Left renal cortex interstitium (tissue), 4 donors: ENCODE measurements around the gene MYBBP1A. TPM values are rescaled to one million over a fixed set of nuclear protein-coding genes. Genes with fewer than 3 reads are reported as not detected.

Experiments
- DNase-seq, 4 donors: peaks; one replicate each; pipeline ENCODE4 v3.0.0-alpha.2; 2013; ENCODE audit warnings: low read depth in 4 of 4, low spot score in 2 of 4, missing footprints in 1 of 4
- polyA plus RNA-seq, 4 donors: library from polyadenylated mRNA; unstranded; fragments of 120-200 nt; gene quantifications; one replicate each; pipeline ENCODE4 v1.2.1, GENCODE V29; 2013; ENCODE audit not compliant: insufficient read length in 4 of 4

The MYBBP1A gene
- polyA plus RNA-seq, 4 donors: 30.5 to 52.9 (median 40.6) TPM

- DNase-seq: no peak
Observed at GRCh38 chr17:4550534-4551039, 4.6 kb downstream of the MYBBP1A start.

DNA sequence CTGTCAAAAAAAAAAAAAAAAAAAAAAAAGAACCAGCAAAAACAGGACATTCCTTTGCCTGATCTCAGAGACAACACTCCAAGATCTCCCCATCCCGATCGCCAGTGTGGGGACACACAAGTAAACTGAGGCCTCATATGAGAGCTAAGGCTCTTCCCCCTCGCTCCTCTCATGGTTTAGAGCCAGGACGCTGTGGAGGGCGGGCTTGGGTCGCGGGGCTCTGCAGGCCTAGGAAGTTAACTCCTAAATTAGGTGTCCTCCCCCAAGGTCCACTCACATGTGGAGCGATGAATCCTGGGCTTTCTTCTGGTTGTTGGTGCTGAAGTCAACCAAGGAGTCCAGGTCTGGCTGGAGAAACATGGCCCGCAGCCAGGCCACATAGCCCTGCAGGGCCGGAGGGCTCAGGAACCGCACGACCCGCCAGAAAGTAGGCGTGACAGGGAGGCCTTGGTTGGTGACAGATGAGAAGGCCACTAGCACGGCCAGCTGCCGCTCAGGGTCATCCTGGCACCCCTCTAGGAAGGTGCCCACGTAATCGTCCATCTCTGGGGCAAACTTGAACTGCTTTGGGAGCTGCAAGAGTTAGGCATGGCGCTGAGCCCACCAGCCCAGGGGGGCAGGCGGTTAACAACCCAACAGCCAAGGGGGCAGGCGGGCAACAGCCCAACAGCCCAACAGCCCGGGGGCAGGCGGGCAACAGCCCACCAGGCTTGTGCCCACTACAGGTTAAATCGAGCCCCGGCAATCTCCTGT, 5.2 kb downstream of the MYBBP1A start:
- no peak for DNase-seq

DNA sequence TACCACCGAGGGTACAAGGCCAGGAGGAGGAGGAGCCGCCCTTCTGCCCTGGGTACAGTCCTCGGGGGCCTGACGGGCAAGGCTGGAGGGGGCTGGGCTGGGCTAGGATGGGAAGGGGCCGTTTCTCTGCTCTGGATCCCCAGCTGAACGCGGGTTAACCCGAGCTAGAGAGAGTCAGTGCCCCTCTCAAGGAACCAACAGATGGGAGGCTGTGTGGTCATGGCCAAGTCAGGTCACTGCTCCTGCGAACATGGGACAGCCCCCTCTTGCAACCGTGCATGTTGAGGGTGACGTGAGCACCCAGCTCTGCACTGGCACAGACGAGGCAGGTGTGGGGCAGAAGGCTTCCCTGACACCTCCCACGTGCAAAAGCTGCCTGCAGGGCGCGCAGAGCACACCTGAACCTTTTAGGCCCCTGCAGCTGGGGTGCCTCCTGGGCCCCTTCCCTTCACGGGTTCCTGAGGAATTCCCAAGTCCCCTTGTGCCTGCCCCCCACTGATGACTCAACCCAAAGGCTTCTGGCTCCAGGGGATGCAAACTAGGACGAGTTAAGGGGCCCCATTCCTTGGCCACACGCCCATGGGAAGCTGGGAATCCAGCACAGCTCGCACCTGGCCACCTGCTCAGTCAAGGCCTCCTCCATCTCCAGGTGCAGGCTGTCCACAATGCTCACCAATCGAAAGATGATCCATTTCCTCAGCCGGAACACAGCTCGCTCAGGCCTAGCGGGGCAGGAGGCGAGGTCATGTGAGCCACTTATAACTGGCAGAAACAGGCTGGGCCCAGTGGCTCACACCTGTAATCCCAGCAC, 6.3 kb downstream of the MYBBP1A start:
- no peak for DNase-seq

DNA sequence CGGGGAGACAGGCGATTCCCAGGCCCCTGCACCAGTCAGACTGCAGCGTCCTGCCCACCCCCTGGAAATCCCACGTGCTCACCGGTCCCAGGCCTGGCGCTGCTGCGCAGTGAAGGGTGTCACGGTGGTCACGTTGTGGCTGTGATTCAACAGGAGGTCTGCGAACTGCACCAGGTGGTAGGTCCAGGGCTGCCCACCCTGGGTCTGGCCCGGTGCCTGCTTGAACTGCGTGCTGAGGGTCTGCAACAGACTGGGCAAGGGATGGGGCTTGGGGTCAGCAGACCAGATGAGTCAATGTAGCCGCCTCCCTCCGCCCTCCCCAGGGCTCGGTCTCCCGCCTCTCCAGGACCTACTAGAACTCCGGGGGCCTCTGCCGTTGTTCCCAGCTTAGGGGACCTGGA, 7.1 kb downstream of the MYBBP1A start:
- DNase-seq: no peak

GRCh38 chr17:4547118-4547906, 7.9 kb downstream of the MYBBP1A start:
- DNase-seq: no peak

DNA sequence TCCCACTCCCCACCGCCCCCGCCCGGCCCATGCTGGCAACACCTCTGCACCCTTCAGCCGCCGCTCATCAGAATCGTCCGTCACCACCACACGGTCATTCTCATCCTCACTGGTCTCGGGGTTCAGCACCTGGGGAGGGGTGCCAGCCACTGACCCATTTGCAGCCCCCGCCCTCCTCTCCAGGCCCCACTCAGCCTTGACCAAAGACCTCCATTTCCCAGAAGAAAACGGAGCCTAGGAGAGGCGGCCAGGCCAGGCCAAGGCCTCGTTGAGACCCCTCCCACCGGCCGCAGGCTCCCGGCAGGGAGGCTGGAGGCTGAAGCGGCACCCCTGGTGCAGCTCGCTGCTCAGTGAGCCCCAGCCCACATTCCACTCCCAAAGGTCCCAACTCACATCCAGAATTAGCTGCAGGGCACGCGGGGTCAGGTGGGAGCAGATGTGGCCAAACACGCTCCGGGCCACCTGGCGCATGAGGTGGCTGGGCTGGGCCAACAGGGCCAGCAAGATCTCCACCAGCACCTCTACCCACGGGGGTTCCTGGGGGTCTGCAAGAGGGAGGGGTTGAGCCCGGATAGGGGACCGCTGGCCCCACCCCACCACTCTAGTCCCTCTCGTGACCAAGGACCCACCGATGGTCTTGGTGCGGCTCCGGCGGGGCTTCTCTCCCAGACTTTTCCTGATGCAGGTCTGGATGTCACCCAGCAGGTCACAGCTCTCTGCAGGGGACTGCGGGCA, 9.8 kb downstream of the MYBBP1A start:
- no peak for DNase-seq

- no peak for DNase-seq
Observed at GRCh38 chr17:4544951-4545216, 10.3 kb downstream of the MYBBP1A start.

DNA sequence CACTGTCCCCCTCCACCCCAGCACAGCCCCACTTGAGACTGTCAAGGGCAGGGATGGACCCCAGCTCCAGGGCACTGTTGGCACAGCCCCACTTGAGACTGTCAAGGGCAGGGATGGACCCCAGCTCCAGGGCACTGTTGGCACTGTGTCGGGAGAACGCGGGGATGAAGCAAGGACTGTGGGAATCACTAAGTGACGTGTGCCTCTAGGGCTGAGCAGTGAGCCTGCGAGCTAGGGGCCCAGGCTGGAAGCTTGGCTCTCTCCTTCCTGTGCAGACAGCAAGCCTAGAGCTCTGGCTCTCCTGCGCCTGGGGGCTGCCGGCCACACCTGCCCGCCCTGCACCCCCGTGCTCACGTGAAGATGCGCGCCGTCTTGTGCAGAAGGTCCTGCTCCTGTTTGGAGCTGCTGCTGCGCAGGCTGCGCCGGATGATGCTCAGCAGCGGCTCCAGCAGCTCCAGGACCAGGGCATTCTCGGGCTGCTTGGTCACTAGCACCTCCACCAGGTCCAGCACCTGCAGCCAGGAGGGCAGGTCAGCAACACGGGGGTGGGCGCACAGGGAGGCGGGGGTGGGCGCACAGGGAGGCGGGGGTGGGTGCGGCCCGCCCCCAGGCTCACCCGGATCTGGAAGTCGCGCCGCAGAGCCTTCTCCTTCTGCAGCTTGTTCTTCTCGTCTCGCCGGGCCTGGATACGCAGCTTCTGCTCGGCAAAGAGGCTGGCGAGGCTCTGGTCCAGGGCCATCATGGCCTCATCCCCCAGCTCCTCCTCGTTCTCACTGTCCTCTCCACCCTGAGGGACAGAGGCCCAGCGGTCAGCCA, 10.8 kb downstream of the MYBBP1A start:
- no peak for DNase-seq

- DNase-seq: no peak
Observed at GRCh38 chr17:4543557-4544026, 11.6 kb downstream of the MYBBP1A start.

- DNase-seq: no peak
Observed at GRCh38 chr17:4542726-4543191, 12.4 kb downstream of the MYBBP1A start.

- no peak for DNase-seq
Observed at GRCh38 chr17:4542003-4542725, 13.0 kb downstream of the MYBBP1A start.

- DNase-seq: no peak
Observed at GRCh38 chr17:4541328-4542002, 13.7 kb downstream of the MYBBP1A start.

GRCh38 chr17:4540687-4541327, 14.4 kb downstream of the MYBBP1A start:
- DNase-seq: no peak

DNA sequence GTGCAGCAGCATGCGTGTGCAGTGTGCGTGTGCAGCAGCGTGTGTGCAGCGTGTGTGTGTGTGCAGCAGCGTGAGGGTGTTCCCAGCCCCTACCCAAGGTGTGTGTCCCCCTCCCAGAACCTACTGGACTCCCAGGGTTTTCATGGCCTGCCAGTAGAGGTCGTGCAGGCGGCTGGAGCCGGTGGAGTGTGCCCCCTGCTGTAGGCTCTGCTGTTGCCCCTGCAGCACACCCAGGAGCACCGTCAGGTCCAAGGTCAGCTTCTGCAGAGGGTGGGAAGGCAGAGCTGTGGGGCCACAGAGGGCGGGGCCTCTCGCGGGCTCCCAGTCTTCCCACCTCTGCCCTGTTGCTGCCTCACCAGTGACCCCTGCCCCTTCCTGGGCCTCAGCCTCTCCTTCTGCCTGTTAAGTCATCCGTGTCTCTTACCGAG, 14.9 kb downstream of the MYBBP1A start:
- DNase-seq: no peak

- no peak for DNase-seq
Observed at GRCh38 chr17:4539576-4540223, 15.5 kb downstream of the MYBBP1A start.

- DNase-seq: no peak
Observed at GRCh38 chr17:4539025-4539424, 16.2 kb downstream of the MYBBP1A start.
